HG03066 (cell line): ENCODE results near the gene PCDHA5.
"Not testable (repeated sequence)": the region's sequence is repeated elsewhere in the genome, so short reads cannot be mapped to it uniquely, and the experiment has no call there.

Source experiments
- ATAC-seq: cut with Tn5 transposase; IDR thresholded peaks from one replicate; pipeline ENCODE4 v1.9.1; 2021; ENCODE audit warnings: low read depth; ENCODE audit not compliant: unreplicated experiment

PCDHA5 gene

DNA sequence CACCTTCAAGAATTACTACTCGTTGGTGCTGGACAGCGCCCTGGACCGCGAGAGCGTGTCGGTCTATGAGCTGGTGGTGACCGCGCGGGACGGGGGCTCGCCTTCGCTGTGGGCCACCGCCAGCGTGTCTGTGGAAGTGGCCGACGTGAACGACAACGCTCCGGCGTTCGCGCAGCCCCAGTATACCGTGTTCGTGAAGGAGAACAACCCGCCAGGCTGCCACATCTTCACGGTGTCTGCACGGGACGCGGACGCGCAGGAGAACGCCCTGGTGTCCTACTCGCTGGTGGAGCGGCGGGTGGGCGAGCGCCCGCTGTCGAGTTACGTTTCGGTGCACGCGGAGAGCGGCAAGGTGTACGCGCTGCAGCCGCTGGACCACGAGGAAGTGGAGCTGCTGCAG, 1.6 kb downstream of the PCDHA5 start:
- ATAC-seq, result not testable (repeated sequence)

DNA sequence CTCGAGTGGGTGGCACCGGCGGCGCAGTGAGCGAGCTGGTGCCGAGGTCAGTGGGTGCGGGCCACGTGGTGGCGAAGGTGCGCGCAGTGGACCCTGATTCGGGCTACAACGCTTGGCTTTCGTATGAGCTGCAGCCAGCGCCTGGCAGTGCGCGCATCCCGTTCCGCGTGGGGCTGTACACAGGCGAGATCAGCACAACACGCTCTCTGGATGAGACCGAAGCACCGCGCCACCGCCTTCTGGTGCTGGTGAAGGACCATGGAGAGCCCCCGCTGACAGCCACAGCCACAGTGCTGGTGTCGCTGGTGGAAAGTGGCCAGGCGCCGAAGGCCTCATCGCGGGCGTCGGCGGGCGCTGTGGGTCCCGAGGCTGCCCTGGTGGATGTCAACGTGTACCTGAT, 2.1 kb downstream of the PCDHA5 start:
- ATAC-seq, result no peak

DNA sequence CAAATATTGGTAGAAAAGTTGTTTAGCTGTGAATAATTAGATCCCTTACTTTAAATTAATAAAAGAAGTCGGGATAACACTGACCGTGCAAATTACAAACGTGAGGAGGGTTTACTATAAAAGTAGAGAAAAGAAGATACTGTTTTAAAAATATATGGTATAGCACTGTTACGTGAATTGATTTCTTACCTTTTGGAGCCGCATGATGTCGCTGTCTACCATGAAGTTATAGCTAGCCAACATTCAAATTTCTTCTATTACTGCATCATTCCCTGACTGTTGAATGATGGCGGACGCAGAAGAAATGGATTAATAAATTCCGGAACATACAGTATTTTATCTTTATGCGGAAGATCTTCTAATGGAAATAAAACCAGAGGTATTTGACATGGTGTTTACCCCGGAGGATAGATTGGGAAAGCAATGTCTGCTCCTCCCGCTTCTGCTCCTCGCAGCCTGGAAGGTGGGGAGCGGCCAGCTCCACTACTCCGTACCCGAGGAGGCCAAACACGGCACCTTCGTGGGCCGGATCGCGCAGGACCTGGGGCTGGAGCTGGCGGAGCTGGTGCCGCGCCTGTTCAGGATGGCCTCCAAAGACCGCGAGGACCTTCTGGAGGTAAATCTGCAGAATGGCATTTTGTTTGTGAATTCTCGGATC, 6.4 kb downstream of the PCDHA5 start, which contains the start of gene PCDHA6:
Gene PCDHA6 (plus strand): TSS at position 257 of the 658 bp plus-strand sequence. CDS start 132 bp downstream, at position 389.
- no peak for ATAC-seq

DNA sequence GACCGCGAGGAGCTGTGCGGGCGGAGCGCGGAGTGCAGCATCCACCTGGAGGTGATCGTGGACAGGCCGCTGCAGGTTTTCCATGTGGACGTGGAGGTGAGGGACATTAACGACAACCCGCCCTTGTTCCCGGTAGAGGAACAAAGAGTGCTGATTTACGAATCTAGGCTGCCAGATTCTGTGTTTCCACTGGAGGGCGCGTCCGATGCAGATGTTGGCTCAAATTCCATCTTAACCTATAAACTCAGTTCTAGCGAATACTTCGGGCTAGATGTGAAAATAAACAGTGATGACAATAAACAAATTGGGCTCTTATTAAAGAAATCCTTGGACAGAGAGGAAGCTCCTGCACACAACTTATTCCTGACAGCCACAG, 6.9 kb downstream of the PCDHA5 start:
- no peak for ATAC-seq

DNA sequence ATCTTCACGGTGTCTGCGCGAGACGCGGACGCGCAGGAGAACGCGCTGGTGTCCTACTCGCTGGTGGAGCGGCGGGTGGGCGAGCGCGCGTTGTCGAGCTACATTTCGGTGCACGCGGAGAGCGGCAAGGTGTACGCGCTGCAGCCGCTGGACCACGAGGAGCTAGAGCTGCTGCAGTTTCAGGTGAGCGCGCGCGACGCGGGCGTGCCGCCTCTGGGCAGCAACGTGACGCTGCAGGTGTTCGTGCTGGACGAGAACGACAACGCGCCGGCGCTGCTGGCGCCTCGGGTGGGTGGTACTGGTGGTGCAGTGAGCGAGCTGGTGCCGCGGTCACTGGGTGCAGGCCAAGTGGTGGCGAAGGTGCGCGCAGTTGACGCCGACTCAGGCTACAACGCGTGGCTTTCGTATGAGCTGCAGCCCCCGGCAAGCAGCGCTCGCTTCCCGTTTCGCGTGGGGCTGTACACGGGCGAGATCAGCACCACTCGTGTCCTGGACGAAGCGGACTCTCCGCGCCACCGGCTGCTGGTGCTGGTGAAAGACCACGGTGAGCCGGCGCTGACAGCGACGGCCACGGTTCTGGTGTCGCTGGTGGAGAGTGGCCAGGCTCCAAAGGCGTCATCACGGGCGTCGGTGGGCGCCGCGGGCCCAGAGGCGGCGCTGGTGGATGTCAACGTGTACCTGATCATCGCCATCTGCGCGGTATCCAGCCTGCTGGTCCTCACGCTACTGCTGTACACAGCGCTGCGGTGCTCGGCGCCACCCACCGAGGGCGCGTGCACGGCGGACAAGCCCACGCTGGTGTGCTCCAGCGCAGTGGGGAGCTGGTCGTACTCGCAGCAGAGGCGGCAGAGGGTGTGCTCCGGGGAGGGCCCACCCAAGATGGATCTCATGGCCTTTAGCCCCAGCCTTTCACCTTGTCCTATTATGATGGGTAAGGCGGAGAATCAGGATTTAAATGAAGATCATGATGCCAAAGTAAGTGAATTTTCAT, 8.4 kb downstream of the PCDHA5 start:
- ATAC-seq, result not testable (repeated sequence)

DNA sequence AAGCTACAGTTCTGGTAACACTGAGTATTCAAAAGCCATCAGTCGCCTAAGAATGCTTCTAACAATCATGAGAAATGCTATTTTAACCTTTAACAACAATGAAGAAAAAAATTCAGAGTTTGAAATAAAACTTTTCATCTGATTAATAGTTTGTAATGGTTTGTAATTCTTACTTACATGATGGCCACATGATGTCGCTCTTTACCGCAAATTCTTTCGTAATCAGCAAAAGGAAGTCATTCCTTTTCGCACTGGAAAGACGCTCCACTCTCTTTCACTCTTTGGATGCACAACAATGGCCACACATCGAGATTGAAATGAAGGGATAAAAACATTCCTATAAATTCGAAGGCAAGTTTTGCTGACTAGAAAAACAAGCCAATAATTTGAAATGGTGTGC, 12.6 kb downstream of the PCDHA5 start, which contains the start of gene PCDHA7:
Gene PCDHA7 (plus strand): TSS at position 277 of the 400 bp plus-strand sequence. CDS start 115 bp downstream, at position 392.
- no peak for ATAC-seq

DNA sequence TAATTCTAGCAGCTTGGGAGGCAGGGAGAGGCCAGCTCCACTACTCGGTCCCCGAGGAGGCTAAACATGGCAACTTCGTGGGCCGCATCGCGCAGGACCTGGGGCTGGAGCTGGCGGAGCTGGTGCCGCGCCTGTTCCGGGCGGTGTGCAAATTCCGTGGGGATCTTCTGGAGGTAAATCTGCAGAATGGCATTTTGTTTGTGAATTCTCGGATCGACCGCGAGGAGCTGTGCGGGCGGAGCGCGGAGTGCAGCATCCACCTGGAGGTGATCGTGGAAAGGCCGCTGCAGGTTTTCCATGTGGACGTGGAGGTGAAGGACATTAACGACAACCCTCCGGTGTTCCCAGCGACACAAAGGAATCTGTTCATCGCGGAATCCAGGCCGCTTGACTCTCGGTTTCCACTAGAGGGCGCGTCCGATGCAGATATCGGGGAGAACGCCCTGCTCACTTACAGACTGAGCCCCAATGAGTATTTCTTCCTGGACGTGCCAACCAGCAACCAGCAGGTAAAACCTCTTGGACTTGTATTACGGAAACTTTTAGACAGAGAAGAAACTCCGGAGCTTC, 13.1 kb downstream of the PCDHA5 start:
- ATAC-seq, result not testable (repeated sequence)

DNA sequence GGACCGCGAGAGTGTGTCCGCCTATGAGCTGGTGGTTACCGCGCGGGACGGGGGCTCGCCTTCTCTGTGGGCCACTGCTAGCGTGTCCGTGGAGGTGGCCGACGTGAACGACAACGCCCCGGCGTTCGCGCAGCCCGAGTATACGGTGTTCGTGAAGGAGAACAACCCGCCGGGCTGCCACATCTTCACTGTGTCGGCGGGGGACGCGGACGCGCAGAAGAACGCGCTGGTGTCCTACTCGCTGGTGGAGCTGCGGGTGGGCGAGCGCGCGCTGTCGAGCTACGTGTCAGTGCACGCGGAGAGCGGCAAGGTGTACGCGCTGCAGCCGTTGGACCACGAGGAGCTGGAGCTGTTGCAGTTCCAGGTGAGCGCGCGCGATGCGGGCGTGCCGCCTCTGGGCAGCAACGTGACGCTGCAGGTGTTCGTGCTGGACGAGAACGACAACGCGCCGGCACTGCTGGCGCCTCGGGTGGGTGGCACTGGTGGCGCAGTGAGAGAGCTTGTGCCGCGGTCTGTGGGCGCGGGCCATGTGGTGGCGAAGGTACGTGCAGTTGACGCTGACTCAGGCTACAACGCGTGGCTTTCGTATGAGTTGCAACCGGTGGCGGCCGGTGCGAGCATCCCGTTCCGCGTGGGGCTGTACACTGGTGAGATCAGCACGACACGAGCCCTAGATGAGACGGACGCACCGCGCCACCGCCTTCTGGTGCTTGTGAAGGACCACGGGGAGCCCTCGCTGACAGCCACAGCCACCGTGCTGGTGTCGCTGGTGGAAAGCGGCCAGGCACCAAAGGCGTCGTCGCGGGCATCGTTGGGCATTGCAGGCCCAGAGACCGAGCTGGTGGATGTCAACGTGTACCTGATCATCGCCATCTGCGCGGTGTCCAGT, 14.5 kb downstream of the PCDHA5 start:
- ATAC-seq, result no peak

DNA sequence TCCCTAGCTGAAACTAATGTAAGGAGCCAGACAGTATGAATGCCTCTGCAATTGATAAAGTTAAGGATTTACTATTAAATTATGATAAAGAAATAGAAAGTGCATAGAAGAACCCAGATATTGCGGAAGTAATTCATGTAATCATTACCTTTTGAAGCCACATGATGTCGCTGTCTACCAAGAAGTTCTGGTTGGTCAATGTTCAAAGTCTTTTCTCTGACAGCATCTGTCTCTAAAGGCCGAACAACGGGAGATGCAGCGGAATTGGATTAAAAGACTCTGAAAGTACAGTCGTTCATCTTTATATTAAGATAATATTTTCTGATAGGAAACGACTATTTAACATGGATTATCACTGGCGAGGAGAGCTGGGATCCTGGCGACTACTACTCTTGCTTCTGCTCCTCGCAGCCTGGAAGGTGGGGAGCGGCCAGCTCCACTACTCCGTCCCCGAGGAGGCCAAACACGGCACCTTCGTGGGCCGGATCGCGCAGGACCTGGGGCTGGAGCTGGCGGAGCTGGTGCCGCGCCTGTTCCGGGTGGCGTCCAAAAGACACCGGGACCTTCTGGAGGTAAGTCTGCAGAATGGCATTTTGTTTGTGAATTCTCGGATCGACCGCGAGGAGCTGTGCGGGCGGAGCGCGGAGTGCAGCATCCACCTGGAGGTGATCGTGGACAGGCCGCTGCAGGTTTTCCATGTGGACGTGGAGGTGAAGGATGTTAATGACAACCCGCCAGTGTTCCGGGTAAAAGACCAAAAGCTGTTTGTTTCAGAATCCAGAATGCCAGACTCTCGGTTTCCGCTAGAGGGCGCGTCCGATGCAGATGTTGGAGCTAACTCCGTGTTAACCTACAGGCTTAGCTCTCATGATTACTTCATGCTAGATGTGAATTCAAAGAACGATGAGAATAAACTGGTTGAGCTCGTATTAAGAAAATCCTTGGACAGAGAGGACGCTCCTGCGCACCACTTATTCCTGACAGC, 19.9 kb downstream of the PCDHA5 start, which contains the start of gene PCDHA8:
Gene PCDHA8 (plus strand): TSS at position 210 of the 985 bp plus-strand sequence. CDS start 135 bp downstream, at position 345.
- no peak for ATAC-seq

DNA sequence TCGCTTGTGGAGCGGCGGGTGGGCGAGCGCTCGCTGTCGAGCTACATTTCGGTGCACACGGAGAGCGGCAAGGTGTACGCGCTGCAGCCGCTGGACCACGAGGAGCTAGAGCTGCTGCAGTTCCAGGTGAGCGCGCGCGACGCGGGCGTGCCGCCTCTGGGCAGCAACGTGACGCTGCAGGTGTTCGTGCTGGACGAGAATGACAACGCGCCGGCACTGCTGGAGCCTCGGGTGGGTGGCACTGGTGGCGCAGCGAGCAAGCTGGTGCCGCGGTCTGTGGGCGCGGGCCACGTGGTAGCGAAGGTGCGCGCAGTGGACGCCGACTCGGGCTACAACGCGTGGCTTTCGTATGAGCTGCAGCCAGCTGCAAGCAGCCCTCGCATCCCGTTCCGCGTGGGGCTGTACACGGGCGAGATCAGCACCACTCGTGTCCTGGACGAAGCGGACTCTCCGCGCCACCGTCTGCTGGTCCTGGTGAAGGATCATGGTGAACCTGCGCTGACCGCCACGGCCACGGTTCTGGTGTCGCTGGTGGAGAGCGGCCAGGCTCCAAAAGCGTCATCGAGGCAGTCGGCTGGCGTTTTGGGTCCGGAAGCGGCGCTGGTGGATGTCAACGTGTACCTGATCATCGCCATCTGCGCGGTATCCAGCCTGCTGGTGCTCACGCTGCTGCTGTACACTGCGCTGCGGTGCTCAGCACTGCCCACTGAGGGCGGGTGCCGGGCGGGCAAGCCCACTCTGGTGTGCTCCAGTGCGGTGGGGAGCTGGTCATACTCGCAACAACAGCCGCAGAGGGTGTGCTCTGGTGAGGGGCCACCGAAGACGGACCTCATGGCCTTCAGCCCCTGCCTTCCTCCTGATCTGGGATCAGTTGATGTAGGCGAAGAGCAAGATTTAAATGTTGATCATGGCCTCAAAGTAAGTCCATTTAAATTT, 21.7 kb downstream of the PCDHA5 start:
- ATAC-seq, result no peak

DNA sequence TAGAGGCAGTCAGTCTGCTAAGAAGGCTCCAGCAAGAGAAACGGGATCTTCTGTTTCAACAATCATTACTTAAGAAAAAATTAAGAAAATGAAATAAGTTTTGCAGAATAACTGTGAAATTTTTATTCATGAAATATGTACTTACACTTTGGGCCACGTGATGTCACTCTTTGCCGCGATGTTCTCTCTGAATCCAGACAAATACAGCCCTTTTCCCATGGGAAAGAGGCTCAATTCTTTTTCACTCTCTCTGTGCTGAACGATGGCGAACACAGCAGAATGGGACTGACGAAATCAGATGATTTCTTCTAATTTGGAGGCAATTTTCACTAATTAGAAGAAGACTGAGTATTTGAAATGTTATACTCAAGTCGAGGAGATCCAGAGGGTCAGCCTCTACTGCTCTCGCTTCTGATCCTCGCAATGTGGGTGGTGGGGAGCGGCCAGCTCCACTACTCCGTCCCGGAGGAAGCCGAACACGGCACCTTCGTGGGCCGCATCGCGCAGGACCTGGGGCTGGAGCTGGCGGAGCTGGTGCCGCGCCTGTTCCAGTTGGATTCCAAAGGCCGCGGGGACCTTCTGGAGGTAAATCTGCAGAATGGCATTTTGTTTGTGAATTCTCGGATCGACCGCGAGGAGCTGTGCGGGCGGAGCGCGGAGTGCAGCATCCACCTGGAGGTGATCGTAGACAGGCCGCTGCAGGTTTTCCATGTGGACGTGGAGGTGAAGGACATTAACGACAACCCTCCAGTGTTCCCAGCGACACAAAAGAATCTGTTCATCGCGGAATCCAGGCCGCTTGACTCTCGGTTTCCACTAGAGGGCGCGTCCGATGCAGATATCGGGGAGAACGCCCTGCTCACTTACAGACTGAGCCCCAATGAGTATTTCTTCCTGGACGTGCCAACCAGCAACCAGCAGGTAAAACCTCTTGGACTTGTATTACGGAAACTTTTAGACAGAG, 27.0 kb downstream of the PCDHA5 start, which contains the start of gene PCDHA9:
Gene PCDHA9 (plus strand): TSS at position 244 of the 964 bp plus-strand sequence. CDS start 114 bp downstream, at position 358.
- not testable (repeated sequence) for ATAC-seq

DNA sequence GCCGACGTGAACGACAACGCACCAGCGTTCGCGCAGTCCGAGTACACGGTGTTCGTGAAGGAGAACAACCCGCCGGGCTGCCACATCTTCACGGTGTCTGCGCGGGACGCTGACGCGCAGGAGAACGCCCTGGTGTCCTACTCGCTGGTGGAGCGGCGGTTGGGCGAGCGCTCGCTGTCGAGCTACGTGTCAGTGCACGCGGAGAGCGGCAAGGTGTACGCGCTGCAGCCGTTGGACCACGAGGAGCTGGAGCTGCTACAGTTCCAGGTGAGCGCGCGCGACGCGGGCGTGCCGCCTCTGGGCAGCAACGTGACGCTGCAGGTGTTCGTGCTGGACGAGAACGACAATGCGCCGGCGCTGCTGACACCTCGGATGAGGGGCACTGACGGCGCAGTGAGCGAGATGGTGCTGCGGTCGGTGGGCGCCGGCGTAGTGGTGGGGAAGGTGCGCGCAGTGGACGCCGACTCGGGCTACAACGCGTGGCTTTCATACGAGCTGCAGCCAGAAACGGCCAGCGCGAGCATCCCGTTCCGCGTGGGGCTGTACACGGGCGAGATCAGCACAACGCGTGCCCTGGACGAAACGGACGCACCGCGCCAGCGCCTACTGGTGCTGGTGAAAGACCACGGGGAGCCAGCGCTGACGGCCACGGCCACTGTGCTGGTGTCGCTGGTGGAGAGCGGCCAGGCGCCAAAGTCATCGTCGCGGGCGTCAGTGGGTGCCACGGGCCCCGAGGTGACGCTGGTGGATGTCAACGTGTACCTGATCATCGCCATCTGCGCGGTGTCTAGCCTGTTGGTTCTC, 28.6 kb downstream of the PCDHA5 start:
- ATAC-seq, result not testable (repeated sequence)

DNA sequence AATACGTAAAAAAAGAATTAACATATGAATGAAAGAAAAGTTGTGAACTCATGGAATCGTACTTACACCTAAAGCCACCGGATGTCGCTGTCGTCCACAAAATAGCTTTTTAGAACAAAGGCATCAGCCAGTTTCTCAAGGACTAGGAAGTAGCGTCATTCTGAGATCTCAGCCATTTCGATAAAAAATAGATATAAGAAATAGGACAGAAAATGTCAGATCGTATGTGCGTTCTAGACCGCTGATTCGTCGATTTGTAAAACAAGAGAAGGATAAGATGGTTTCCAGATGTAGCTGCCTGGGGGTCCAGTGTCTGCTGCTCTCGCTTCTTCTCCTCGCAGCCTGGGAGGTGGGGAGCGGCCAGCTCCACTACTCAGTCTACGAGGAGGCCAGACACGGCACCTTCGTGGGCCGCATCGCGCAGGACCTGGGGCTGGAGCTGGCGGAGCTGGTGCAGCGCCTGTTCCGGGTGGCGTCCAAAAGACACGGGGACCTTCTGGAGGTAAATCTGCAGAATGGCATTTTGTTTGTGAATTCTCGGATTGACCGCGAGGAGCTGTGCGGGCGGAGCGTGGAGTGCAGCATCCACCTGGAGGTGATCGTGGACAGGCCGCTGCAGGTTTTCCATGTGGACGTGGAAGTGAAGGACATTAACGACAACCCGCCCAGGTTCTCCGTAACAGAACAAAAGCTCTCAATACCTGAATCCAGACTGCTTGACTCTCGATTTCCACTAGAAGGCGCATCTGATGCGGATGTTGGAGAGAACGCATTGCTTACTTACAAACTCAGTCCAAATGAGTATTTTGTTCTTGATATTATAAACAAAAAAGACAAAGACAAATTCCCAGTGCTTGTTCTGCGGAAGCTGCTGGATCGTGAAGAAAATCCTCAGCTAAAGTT, 34.6 kb downstream of the PCDHA5 start, which contains the start of gene PCDHA10:
Gene PCDHA10 (plus strand): TSS at position 126 of the 903 bp plus-strand sequence. CDS start 152 bp downstream, at position 278.
- ATAC-seq, result no peak

DNA sequence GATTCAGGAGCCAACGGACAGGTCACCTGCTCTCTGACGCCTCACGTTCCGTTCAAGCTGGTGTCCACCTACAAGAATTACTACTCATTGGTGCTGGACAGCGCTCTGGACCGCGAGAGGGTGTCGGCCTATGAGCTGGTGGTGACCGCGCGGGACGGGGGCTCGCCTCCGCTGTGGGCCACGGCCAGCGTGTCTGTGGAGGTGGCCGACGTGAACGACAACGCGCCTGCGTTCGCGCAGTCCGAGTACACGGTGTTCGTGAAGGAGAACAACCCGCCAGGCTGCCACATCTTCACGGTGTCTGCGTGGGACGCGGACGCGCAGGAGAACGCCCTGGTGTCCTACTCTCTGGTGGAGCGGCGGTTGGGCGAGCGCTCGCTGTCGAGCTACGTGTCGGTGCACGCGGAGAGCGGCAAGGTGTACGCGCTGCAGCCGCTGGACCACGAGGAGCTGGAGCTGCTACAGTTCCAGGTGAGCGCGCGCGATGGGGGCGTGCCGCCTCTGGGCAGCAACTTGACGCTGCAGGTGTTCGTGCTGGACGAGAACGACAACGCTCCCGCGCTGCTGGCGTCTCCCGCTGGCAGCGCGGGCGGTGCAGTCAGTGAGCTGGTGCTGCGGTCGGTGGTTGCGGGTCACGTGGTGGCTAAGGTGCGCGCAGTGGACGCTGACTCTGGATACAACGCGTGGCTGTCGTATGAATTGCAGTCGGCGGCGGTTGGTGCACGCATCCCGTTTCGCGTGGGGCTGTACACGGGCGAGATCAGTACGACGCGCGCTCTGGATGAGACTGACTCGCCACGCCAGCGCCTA, 36.0 kb downstream of the PCDHA5 start:
- ATAC-seq, result no peak
